Adipose tissue (tissue), 3 donors: Measurements from ENCODE around the gene MSS51. TPM values are rescaled to one million over a fixed set of nuclear protein-coding genes. Genes with fewer than 3 reads are reported as not detected.
"Not testable (repeated sequence)": the region's sequence is repeated elsewhere in the genome, so short reads cannot be mapped to it uniquely, and the experiment has no call there.

Experiments
- H3K27ac ChIP-seq: one replicate; pipeline ENCODE4 v1.5.1; 2013; ENCODE audit warnings: low read depth, low read length
- WGBS, 3 donors: extraction: QIAGEN DNeasy Blood & Tissue Kit; methylation state at CpG; one replicate each; pipeline ENCODE4 v1.1.7; 2013; 5-methylcytosine and 5-hydroxymethylcytosine counted together
- polyA plus RNA-seq, 3 donors: library from polyadenylated mRNA; stranded (reverse); fragments of 200-250 nt; gene quantifications; one replicate each; pipeline ENCODE4 v1.2.3, GENCODE V29; 2013
- donor health status: healthy with polysubstance abuse.
- donor health status: Bipolar disorder and iron deficiency.
- donor health status: healthy.

MSS51 gene
- polyA plus RNA-seq, 3 donors, result 0.38 to 1.2 (median 0.61) TPM

DNA sequence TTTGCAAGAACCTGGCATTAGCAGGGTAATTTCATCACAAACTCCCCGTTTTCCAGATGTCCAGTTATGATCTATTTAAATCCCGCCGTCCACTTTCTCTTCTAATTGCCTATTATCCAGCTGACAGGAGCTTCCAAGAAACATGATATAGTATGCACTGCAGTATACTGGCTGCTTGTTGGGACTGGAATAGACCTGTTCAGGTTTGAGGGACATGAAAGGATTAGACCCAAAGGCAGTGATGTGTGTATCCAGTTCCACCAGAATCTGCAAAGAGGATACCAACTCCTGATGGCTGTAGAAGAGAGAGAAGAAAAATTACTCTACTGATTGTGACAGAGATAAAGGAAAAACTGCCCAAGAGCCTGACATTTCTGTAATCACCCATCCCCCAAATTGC lies 8.9 kb downstream of the MSS51 start:
- H3K27ac ChIP-seq, result no peak overlapping the region

GRCh38 chr10:73423309-73423708 lies 10.1 kb downstream of the MSS51 start:
- H3K27ac ChIP-seq, result no peak overlapping the region

More for the DNA sequence above, 8.9 kb downstream of the MSS51 start:
- 75 to 95% (median 94%) methylated on average over 3 of the region's 3 CpGs for WGBS, 3 donors

DNA sequence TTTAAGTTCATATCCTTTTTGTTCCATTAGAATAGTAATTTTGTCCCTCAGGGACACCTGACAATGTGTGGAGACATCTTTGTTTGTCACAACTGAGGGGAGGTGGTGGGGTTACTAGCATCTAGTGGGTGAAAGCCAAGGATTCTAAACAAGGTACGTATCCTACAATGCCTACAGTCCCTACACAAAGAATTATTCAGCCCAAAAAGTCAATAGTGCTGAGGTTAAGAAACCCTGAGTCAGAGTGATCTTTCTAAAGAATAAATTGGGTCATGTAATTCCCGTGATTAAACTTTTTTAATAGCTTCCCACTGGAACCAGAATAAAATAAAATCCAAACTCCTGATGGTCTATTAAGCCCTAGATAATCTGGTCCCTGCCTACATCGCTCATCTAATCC lies 16.8 kb downstream of the MSS51 start:
- H3K27ac ChIP-seq, result no peak overlapping the region
- WGBS, 3 donors, result 91 to 95% (median 92%) methylated on average over 3 of the region's 3 CpGs

- 2 to 4% (median 3%) methylated on average over 17 of the region's 17 CpGs for WGBS, 3 donors
- H3K27ac ChIP-seq, result no peak overlapping the region
These were observed 19.0 kb downstream of the MSS51 start for GRCh38 chr10:73414230-73414945.

DNA sequence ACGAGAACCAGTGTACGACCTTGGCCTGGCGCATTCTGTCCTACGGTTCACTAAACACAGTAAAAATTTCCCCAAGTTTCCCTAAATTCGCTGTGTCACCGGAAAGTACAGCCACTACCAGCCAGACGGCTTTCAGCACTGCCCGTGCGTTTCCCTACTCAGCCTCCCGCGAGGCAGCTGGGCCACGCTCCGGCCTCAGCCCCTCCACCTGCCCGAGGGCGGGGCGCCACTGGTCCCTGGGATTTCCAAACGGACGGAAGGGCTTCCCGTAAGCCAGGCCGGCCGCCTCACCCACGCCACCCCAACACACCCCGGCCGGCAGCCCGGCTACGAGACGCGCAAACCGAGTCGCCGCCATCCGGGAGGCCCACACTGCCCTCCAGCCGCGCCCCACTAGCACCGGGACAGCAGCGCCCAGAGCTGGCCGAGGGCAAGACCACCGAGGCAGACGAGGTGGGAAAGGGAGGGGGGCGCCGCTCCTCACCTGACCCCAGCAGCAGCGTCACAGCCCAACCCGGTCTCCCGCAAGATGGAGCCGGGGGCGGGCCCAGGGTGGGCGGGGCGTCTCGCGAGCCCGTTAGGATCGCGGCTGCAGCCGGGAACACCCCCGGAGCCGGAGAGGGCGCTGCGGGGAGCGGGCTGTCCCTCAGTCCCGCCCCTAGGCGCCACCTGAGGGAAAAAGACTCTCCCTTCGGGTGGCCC lies 19.7 kb downstream of the MSS51 start, which contains the start of gene ANXA7:
ANXA7 (minus strand) TSS at position 531 of the 702 bp plus-strand sequence. CDS start 13,202 bp downstream, outside the sequence.
- 0% methylated on average over 54 to 62 of the region's 62 CpGs for WGBS, 3 donors
- peak within 1 kb of the TSS; percentile 30 for H3K27ac ChIP-seq

- peak overlapping the region; percentile 30 for H3K27ac ChIP-seq
- 0 to 1% (median 0%) methylated on average over 9 of the region's 9 CpGs for WGBS, 3 donors
These were observed 20.2 kb downstream of the MSS51 start for GRCh38 chr10:73413108-73413527.

GRCh38 chr10:73410897-73411296 lies 22.5 kb downstream of the MSS51 start:
- H3K27ac ChIP-seq, result no peak overlapping the region
- WGBS, 3 donors, result 94 to 100% (median 100%) methylated on average over 1 of the region's 1 CpG

DNA sequence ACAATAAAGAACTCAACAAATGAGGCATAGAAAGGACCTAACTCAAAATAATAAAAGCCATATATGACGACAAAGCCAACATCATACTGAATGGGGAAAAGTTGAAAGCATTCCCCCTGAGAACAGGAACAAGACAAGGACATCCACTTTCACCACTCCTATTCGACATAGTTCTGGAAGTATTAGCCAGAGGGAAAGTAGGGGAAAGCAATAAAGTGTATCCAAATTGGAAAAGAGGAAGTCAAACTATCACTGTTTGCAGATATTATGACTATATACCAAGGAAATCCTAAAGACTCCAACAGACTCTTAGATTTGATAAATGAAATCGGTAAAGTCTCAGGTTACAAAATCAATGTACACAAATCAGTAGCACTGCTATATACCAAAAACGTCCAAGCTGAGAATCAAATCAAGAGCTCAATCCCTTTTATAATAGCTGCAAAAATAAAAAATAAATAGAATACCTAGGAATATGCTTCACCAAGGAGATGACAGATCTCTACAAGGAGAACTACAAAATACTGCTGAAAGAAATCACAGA lies 24.3 kb downstream of the MSS51 start:
- no peak overlapping the region for H3K27ac ChIP-seq
- WGBS, 3 donors, result 57 to 69% (median 68%) methylated on average over 4 of the region's 4 CpGs

GRCh38 chr10:73408061-73408460 lies 25.3 kb downstream of the MSS51 start:
- WGBS, 3 donors, result 89 to 94% (median 93%) methylated on average over 5 of the region's 5 CpGs
- H3K27ac ChIP-seq, result no peak overlapping the region

DNA sequence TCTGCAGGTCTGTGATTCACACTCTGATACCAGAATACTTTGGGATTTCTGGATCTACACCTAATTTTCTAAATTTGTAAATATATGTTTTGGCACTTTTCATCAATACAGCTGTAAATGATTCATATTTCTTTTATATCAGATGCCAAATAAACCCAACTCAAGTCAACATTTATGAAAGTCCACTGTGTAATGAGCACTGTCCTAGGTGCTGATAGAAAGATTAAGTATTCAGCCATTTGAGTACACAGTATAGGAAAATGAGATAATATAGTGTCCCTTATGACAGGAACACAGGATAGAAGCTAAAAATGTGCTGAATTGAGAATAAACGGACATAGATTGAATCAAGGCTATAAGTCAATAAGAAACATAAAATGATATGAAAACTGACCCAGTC lies 25.9 kb downstream of the MSS51 start:
- no peak overlapping the region for H3K27ac ChIP-seq
- 73 to 88% (median 77%) methylated on average over 1 of the region's 1 CpG for WGBS, 3 donors

- WGBS, 3 donors, result 77 to 86% (median 83%) methylated on average over 5 of the region's 5 CpGs
- no peak overlapping the region for H3K27ac ChIP-seq
These were observed 26.5 kb downstream of the MSS51 start for GRCh38 chr10:73406846-73407245.

DNA sequence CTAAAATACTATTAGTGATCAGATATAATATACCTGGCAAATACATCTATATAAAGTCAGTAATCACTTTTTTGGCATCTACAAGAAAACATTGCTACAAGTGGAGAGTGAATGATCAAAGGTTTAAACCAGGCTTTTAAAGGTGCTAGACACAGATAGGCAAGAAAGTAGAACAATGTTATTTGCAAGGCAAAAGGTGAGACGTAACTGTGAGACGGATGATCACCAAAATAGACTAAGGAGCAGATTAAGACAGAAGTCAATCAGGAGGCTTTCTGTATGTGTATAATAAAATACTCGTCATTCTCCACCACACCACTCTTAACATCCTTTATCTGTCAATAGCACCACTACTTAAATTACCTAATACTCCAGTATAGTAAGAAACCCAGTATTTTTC lies 27.8 kb downstream of the MSS51 start:
- 88 to 96% (median 96%) methylated on average over 3 of the region's 3 CpGs for WGBS, 3 donors
- no peak overlapping the region for H3K27ac ChIP-seq

- H3K27ac ChIP-seq, result no peak overlapping the region
- WGBS, 3 donors, result 87 to 96% (median 92%) methylated on average over 9 of the region's 9 CpGs
These were observed 28.7 kb downstream of the MSS51 start for GRCh38 chr10:73404690-73405089.

- H3K27ac ChIP-seq, result no peak overlapping the region
- WGBS, 3 donors, result 95 to 97% (median 95%) methylated on average over 6 of the region's 6 CpGs
These were observed 31.7 kb downstream of the MSS51 start for GRCh38 chr10:73401636-73402035.

- H3K27ac ChIP-seq, result no peak overlapping the region
- 71 to 77% (median 73%) methylated on average over 4 of the region's 4 CpGs for WGBS, 3 donors
These were observed 34.3 kb downstream of the MSS51 start for GRCh38 chr10:73399063-73399462.

DNA sequence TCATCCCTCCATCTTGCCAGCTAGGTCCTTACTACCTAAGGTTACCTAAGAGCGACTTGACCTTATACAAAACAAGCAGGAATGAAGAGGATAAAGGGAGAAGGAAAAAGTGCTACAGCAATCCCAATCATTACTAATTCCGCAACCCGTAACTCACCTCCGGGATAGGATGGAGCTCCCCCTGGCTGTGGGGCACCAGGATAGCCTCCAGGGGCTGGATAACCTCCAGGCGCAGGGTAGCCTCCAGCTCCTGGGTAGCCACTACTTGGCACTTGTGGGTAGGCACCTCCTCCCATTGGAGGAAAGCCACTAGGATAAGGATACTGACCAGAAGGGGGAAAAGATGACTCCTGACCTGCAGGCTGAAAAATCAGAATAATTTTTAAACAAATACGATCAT lies 35.3 kb downstream of the MSS51 start:
- no peak overlapping the region for H3K27ac ChIP-seq
- 95 to 96% (median 96%) methylated on average over 6 of the region's 6 CpGs for WGBS, 3 donors

DNA sequence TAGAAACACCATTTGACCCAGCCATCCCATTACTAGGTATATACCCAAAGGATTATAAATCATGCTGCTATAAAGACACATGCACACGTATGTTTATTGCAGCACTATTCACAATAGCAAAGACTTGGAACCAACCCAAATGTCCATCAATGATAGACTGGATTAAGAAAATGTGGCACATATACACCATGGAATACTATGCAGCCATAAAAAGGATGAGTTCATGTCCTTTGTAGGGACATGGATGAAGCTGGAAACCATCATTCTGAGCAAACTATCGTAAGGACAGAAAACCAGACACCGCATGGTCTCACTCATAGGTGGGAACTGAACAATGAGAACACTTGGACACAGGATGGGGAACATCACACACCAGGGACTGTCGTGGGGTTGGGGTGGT lies 39.0 kb downstream of the MSS51 start:
- H3K27ac ChIP-seq, result not testable (repeated sequence)
- 95 to 100% (median 98%) methylated on average over 3 of the region's 4 CpGs for WGBS, 3 donors

DNA sequence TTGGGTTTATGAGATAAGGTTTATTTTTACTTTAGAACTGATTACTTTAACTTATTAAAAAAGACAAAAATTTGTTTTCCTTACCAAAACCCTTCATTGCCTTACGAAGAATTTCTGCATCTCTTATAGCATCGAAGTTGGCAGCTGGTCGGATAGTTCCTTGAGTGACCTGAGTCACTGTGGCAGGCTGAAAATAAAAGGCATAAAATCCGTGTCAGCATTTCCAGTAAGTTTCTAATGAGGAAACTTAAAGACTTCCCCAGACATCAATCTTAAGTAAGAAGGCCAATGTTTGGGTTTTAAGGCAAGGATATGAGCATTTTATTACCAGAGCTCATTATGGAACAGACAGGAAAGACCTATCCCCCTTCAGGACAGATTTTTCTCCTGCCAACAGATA lies 45.1 kb downstream of the MSS51 start:
- H3K27ac ChIP-seq, result no peak overlapping the region

DNA sequence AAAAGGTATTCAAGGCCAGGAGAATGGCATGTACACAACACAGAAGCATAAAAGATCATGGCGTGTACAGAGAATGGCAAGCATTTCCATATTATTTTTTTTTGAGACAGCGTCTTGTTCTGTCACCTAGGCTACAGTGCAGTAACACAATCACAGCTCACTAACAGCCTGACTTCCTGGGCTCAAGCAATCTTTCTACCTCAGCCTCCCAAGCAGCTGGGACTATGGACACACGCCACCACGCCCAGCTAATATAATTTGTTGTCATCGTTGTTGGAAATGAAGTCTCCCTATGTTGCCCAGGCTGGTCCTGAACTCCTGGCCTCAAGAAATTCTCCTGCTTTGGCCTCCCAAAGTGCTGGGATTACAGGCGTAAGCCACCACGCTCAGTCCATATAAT lies 46.8 kb downstream of the MSS51 start:
- 96 to 97% (median 97%) methylated on average over 7 of the region's 7 CpGs for WGBS, 3 donors

More for the DNA sequence above, 45.1 kb downstream of the MSS51 start:
- 88 to 95% (median 93%) methylated on average over 4 of the region's 4 CpGs for WGBS, 3 donors

More for the DNA sequence above, 46.8 kb downstream of the MSS51 start:
- H3K27ac ChIP-seq, result no peak overlapping the region
